GM21515 (cell line): ENCODE results near the gene IL1F10.
"Not testable (repeated sequence)": the region's sequence is repeated elsewhere in the genome, so short reads cannot be mapped to it uniquely, and the experiment has no call there.

Experiments
- ATAC-seq: cut with Tn5 transposase; IDR thresholded peaks from one replicate; pipeline ENCODE4 v1.9.1; 2021; ENCODE audit not compliant: unreplicated experiment

IL1F10 gene

GRCh38 chr2:113080134-113080533 lies 12.4 kb downstream of the IL1F10 start:
- no peak for ATAC-seq

DNA sequence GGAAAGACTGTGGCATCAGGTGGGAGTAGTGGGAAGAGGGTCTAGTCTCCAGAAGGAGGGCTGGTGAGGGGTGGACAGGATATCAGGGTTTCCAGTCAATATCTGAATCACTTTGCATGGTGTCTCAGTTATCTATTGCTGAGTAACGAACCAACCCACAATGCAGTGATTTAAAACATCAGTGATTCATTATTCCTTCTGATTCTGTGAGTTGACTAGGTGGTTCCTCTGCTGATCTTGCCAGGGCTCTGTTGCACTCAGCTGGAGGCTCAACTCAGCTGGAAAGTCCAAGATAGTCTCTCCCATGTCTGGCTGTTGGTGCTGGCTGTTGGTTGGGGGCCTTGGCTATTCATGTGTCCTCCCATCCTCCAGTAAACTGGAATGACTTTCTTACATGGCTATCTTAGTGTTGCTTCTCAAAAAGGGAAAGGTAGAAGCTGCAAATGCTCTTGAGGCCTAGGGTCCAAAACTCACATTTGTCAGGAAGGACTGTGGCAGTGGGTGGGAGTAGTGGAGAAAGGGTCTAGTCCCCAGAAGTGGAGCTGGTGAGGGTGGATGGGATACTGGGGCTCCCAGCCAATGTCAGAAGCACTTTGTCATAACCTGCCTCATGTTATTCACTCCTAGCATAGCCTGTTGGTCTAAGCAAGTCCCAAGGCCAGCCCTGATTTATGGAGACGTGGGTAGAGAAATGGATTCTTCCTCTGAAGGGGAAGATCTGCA lies 13.9 kb downstream of the IL1F10 start:
- ATAC-seq, result no peak

DNA sequence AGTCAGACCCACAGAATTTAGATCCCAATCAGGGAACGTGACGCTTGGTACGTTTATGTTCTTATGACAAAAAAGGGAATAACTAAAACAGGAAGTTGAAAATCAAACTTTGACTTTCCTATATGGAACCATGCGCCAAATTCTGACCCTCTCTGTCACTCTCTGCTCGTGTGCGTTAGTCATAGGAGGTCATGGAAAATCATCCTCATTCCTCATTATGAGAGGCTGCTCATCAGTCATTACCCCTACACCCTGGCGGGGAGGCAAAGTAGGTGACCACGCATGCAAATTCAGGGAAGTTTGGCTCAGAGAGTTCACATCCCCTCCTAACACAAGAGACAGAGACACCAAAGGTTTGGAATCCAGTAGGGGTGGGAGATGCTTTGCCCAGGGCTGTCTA lies 15.5 kb downstream of the IL1F10 start:
- no peak for ATAC-seq

DNA sequence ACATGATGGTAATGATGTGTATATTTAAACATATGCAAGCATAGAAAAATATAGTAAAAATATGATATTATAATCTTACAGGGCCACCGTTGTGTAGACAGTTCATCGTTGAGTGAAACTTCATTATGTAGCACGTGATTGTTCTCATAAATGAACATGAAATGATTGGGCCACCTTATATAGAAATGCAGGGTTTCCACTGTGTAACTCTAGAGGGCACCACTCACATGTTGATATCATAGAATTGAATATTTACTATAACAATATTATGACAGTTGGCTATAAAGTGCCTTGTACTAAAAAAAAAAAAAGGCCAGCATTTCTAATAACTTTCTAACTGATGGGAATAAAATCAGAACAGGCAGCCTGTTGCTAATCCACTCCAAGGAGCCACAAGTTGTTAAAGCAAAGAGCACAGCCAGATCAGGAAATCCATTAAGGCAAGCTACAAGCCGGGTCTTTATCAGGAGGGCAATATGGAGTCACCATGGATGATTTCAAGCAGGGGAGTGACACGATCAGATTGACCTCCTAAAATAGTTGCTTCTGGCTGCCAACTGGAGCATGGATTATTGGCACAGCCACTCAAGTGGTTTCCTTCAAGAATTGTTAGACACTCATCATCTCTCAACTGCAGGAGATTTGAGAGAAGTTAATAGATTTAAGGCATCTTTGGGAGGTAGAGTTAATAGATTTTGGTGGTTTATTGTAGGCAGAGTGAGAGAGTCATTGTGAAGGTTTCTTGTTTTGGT lies 16.7 kb downstream of the IL1F10 start:
- no peak for ATAC-seq

DNA sequence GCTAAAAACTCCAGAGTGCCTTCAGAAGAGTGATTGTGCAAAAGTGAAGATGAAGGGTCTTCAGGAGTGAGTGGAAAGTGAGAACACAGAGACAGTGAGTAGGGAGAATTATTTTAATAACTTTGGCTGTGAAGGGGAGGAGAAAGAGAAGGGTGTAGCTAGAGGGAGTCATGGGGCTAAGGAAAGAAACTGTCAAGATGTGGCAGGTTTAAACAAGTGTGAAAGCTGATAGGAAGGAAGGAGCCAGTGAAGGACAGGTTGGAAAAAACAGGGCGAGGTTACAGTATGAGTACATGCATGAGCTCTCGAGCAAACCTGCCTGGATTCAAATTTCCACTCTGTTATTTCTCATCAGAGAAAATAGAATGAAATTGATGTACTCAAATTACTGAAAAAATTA lies 17.8 kb downstream of the IL1F10 start:
- ATAC-seq, result no peak

DNA sequence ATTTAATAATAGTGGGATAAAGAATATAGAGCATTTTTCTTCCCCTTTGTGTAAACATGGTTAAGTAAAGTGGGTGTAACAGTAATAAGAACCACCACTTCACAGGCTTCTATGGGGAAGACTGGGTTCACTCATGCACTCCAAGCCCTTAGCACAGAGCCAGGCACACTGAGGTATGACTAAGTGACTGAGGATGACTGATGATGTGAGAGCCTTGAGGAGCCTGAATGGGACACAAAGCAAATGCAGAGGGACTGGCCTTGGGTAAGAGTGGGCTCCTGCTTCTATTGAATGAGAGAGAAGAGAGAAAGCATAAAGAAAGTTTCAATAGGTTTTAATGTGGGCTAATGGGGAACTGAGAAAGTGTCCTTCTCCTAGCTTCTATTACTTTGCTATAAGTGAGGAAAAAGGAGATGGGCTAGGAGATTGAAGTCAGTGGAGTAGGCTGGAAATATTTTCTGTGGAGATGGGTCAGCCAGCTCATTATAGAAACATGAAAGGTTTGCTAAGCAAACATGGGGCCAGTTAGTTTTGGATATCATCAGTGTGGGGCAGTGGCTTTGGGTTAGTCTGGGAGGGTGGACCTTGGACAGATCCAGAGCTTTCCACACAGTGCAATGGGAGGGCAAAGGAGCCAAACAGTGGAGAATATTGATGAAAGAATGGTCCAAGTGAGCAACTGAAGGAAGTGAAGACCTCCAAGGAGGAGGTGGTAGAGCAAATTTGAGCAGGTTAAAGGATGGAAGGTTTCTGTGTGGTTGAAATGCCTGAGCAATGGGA lies 20.6 kb downstream of the IL1F10 start:
- no peak for ATAC-seq

DNA sequence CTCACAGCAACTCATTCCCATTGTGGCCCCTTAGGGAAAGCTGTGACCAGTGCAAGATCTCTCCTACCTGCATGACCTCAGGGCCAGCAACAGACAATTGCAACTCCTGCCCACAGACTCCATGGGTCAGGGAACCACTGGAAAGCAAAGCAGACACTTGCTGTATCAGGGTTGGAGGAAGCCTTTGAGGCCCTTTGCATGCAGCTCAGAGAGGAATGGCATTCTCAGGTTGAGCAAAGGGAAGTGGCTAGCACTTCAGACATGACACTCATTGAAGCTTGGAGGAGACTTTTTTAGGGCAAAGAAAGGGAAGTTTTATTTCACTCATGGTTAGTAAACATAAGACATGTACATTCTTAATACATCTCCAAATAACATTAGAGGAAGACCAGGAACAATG lies 22.1 kb downstream of the IL1F10 start:
- ATAC-seq, result no peak

DNA sequence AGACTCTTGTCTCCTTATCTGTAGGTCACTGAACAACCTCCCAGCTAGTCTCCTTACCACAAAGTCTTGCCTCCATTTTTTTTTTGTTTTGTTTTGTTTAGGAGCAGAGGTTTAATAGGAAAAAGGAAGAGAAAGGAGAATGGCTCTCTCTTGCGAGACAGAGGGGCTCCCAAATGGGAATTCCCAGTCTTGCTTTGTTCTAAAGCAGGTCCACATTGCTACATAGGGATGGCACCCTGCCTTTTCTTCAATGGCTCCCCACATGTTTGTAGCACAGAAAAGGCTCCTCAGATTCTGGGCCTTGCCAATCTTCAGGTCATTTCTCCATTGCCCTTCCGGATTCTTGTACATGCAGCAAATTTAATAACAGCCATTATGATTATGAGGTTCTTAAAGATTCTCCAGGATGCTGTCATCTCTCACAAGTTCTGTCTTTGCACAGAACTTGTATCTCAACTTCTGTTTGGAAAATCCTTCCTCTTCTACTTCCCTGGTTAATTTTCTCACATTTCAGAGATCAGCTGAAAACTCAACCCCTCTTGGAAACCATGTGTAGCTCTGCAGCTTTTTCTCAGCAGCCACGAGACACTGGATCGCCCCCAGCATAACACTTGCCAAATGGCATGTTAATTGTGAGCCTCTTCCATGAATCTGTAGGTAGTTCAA lies 23.6 kb downstream of the IL1F10 start:
- no peak for ATAC-seq

- no peak for ATAC-seq
These were observed 25.3 kb downstream of the IL1F10 start for GRCh38 chr2:113092864-113093612.

DNA sequence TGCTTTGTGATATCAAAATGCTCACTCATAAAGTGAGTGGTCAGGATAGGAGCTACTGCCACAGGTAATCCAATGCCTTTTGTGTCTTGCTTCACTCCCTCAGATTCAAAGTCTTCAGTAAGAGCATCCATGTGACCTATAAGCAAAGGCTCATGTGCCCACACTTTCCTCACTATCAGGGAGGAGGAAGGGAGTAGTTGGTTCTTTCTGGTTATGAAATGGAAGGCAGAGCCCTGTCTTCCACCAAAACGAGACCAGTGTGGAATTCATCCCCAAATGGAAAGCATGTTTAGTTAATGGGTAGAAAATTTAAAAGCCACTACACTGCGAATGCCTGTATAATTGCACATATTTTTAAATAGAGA lies 25.8 kb downstream of the IL1F10 start:
- ATAC-seq, result no peak

GRCh38 chr2:113096306-113096705 lies 28.5 kb downstream of the IL1F10 start:
- ATAC-seq, result not testable (repeated sequence)

GRCh38 chr2:113096842-113097618 lies 29.3 kb downstream of the IL1F10 start:
- ATAC-seq, result not testable (repeated sequence)

GRCh38 chr2:113098041-113098440 lies 30.3 kb downstream of the IL1F10 start:
- no peak for ATAC-seq

GRCh38 chr2:113098532-113098931 lies 30.8 kb downstream of the IL1F10 start:
- ATAC-seq, result no peak

- no peak for ATAC-seq
These were observed 34.4 kb downstream of the IL1F10 start for GRCh38 chr2:113102133-113102532.

GRCh38 chr2:113103277-113103676 lies 35.5 kb downstream of the IL1F10 start:
- no peak for ATAC-seq

DNA sequence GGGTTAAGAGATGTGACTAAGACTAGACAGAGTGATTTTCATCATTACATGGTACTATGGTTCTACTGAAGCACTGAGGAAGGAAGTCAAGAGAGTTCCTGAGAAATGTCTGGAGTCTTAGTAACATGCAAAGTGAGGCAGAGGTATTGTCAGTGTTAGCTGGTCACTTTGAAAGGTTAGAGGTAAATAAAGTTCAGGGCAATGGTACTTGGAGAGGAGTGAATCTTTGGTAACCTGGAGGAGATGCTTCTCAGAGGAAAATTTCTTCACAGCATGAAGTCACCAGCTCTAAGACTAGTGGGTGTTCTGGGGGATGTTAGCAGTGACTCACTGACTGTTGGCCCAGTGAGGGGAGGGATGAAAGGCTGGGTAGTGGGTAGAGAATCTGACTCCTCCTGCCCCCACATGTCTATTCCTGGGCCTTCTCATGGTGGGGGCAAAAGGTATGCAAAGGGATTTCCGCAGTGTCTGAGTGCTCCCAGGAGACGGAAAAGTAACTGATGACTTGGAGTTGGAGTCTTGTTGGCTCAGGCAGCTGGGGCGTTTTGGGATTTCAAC lies 36.4 kb downstream of the IL1F10 start:
- ATAC-seq, result no peak

DNA sequence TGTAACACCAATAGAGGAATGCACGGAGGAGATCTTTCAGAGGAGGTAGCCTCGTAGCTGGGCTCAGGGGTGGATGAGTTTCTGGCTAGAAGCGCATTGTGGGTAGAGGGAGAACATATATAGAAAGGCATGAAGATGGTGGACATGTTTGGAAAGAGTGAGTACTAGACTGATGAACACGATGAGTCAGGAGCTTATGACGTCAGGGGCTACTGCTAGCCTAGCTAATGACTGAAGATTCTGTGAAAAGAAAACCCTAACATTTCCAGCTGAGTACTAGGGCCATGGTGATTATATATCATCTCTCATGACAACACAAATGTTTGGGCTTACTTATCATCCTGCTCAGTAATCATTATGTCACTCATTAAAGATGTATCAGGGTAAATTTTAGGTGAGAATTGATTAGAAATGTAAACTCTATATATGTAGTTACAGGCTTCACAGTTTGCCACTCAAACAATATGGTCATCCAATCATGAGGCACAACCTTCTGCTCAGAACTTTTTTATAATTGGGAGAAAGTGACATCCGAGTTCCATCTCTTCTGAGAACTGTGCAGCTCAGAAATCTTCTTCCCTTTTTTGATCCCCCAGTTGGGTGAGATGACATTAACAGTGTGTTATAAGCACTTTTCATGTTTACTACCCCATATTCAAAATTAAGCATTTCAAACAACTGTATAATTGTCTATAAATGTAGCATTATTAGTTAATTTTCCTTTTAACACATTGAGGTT lies 37.4 kb downstream of the IL1F10 start:
- ATAC-seq, result no peak

DNA sequence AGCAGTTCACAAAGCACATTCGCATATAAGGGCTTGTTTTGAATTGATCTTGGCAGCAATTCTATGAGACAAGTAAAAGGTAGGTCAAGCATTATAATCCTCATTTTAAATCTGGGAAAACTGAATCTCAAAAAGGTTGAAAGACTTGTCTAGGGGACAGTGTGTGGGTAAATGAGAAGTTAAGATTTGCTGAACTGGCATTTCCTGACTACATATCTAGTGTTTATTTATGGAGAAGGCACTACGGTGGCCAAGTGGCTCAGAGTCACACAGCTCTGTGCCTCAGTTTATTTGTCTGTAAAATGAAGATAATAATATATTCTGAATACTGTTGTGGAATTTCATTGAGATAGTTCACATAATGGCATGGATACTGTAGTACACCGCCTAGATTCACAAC lies 43.4 kb downstream of the IL1F10 start:
- no peak for ATAC-seq
